ENCODE data around the gene USP5.

USP5 gene

DNA sequence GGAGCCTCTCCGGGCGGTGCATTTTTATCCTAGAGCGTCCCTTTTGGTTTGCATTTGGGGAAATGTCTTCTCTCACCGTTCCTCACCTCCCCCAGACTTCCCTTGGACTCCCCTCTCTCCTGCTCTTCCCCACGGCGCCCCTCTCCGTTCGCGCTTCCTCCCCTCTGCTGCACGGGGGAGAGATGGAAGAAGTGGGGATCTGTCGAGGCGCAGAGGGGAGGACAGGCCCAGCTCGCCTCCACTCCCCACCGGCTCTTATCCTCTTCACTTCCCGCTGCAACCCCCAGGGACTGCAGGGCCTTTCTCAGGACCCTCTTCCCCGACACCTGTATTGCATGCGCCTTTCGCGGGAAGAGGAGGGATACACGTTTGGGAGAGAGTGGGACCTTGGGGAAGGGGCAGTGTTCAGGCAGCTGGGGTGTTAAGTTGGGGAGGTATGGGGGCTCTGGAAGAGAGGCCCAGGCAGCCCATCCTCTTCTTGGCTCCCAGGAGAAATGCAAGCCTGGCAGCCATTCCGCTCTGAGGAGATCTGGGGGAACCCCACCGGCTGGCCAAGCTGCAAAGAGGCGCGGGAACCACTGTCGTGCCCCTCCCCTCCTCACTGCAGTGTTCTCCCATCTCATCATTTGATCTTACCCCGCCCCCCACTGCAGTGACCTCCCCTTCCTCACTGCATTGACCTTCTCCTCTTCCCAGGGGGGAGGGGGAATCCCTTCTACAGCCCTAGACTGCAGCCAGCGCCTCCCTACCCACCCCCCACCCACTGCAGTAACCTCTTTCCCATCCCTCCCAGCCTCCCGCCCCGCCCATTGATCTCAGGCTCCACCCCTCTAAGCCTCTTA lies 63.2 kb downstream of the USP5 start:
- no CpG with 5 or more reads among the region's 29 CpGs for WGBS (ENCODE audit: insufficient coverage, insufficient read length)
- H3K9me3 ChIP-seq (ENCODE audit: control insufficient read depth, insufficient read depth, low read length), result no peaks in the 10 kb centered on the region
- no peaks in the 10 kb centered on the region for H3K27me3 ChIP-seq (ENCODE audit: control insufficient read depth, insufficient read depth, low read length)
- H3K4me1 ChIP-seq (ENCODE audit: control insufficient read depth, insufficient read depth, low read length), result peaks cover 5% of the 10 kb centered on the region; the same call in 1 of the 2 replicates
- H3K36me3 ChIP-seq (ENCODE audit: control insufficient read depth, insufficient read depth, low read length), result peaks cover 13% of the 10 kb centered on the region
- peak overlapping the region; percentile 89 for H3K4me3 ChIP-seq (ENCODE audit: low read length)
- H3K27ac ChIP-seq (ENCODE audit: low read length), result no peak overlapping the region
- DNase-seq (ENCODE audit: low read depth, low spot score), result no peak

- no CpG with 5 or more reads among the region's 14 CpGs for WGBS (ENCODE audit: insufficient coverage, insufficient read length)
- DNase-seq (ENCODE audit: low read depth, low spot score), result no peak
- Histone ChIP-seq H3K36me3 (ENCODE audit: control insufficient read depth, insufficient read depth, low read length) (peaks cover 13% of the 10 kb centered on the region), H3K4me1 (ENCODE audit: control insufficient read depth, insufficient read depth, low read length) (peaks cover 5% of the 10 kb centered on the region; the same call in 1 of the 2 replicates), H3K9me3 (ENCODE audit: control insufficient read depth, insufficient read depth, low read length) (no peaks in the 10 kb centered on the region), H3K27ac (ENCODE audit: low read length) (no peak overlapping the region), H3K4me3 (ENCODE audit: low read length) (no peak overlapping the region), H3K27me3 (ENCODE audit: control insufficient read depth, insufficient read depth, low read length) (no peaks in the 10 kb centered on the region)
Observed at GRCh38 chr12:6915789-6916285, 63.9 kb downstream of the USP5 start.
